A549 treated with Mapracorat at 1 μM for 4 hours (cell line): ENCODE data around the gene TWF1. TPM values are rescaled to one million over a fixed set of nuclear protein-coding genes. Genes with fewer than 3 reads are reported as not detected.

Source experiments
- total RNA-seq: library from RNA; stranded (reverse); fragments of 200-300 nt; extraction: Qiagen RNA extraction; gene quantifications from 5 replicates; pipeline ENCODE4 v1.2.3, GENCODE V29; 2022

Gene TWF1
- 67.4 to 80.4 TPM (median 68.6 TPM) in 5 replicates for total RNA-seq

DNA sequence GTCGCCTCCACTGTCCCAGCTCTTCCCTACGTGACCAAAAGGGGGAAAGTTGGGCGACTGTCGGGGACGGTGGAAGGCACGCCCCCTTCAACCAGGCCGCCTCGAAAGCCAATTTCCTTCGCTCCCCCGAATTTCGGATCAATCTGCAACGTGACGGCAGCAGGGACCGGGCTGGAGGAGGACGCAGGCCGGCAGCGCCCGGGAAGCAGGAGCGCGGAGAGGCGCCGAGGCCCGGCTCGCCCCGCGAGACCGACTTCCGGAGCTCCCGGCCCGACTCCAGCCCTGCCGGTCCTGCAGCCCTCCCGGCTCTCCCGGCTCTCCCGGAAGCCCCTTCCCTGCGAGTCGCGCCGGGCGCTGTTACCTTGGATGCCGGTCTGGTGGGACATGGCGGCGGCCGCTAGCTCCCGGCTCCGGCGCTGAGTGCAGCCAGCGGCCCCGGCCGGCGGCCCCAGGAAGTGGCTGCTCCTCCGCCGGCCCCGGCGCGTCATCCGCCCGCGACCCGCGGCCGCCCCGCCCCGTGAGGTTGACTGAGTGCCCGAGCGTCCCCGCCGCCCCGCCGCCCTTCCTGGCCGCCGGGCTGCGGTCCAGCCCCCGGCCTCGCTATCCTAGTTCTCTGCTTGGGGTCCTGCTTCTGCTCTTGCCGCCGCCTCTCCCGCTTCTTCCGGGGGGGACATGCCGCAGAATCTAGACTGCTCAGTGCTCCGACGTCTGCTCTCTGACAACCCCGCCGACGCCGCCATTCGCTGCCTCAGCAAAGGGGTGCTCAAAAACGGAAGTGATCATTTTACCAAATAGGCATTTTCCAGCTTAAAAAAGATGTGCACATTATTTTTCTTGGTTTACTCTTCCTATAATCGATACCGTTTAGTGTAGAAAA lies at the start of gene TWF1:
TWF1 (minus strand) TSS at position 458 of the 877 bp plus-strand sequence; CDS start at position 386, 72 bp downstream.

DNA sequence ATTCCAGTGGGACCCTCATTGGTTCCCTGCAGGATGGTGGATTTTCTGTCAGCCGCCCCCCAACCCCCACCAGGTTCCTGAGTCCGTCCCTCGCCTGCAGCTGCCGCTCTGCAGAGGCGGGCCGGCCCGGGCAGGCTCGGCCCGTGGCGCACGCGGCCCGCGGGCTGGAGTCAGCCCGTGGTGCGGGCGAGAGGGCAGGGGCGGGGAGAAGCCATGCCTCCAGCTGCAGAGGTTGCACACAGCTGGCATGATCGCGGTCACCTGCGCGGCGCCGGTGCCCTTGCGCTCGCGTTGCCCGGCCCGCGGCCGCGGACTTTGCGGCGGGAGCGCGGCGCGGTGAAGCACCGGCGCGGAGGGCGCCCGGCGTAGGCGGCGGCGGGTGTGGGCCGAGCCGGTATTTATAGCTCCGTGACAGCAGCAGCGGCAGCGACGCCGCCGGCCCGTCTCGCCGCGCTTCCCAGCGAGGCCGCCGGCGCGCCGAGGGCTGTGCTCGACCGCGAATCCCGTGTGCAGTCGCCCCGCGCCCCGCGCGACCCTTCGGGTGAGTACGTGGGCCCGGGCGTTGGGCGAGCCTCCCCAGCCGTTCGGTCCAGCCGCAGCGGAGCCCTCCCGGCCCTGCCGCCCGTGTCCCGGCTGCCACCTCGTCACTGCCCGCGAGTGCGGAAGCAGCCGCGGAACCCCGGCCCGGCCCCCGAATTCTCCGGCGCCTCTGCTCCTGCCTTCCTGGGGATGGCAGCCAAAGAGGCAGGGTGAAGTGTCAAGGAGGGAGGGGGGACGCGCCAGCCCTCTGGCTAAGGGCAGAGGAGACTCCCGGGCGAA lies 29.7 kb upstream of the TWF1 start, which contains the start of gene TMEM117:
TMEM117 (plus strand) TSS at position 426 of the 819 bp plus-strand sequence.

DNA sequence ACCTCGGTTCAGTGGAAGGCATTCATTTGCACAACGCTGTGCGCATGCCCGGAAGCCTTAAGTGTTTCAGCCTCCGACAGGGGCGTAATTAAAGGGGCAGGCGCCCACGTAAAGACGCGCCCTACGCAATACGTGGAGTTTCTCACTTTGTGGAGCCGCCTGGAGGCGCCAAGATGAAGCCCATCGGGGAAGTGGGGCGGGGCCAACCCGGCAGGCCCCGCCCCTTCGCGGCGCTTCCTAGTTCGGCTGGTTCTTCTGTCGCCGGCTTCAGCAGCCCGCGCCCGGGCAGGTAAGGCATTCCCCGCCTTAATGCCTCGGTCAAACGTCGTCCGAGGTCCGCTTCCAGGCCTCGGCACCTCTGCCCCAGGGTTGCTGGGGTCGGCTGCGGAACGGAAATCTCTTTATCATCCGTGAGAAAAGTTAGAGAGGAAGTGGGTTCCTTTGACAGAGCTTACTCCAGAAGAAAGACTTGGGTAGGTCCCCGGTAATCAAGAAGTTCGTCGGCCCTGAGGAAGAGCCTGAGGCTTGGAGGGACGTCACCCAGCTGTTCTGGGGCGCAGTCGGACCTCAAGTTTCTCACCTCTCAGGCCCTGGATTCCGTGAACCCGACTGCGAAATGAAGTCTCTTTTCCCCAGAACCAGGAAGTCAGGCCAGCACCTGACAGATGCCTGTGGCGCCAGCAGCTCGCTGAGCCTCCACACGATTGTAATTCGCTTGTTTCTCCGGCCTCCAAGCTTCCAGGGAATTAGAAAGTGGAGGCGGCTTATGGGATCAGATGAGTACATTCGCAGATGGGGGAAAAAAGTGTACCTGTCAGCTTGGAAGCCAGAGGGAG lies 47.2 kb downstream of the TWF1 start, which contains the start of the genes IRAK4 and PUS7L:
IRAK4 (plus strand) TSS at position 224 of the 836 bp plus-strand sequence. CDS start 9,161 bp downstream, outside the sequence.
PUS7L (minus strand) TSS at position 63 of the 836 bp plus-strand sequence. CDS start 3,545 bp downstream, outside the sequence.

Other genes with a start within 250 kb of the TWF1 start
- gene PUS7L, start 47.5 kb downstream of the TWF1 start, total RNA-seq: 2.8 to 5.5 TPM (median 3.7 TPM) in 5 replicates
- 3.6 to 4.4 TPM (median 4.0 TPM) in 5 replicates for gene IRAK4, start 47.4 kb downstream of the TWF1 start, total RNA-seq
- 1.2 to 2.9 TPM (median 1.8 TPM) in 5 replicates for gene TMEM117, start 29.8 kb upstream of the TWF1 start, total RNA-seq